SK-N-SH (cell line): ENCODE data around the gene SGCA. TPM values are rescaled to one million over a fixed set of nuclear protein-coding genes. Genes with fewer than 3 reads are reported as not detected.

Source experiments
- CTCF ChIA-PET: fragments of 300-600, 350-600 bp; formaldehyde crosslinking; extraction: SDS; loops from one replicate; lab custom pipeline; 2021; lab: Yijun Ruan, JAX
- POLR2A ChIA-PET: fragments of 350-600 bp; sonication (Branson Sonifier 250); formaldehyde crosslinking; extraction: SDS; loops from one replicate; lab custom pipeline; 2020; ENCODE audit warnings: antibody characterized with exemption, inconsistent platforms; lab: Yijun Ruan, JAX
- DNase-seq: peaks from one replicate; pipeline ENCODE4 v3.0.0; 2012
- H2AFZ ChIP-seq: fragments of 200-600 bp; sonication (generic); 2 replicates; pipeline ENCODE4 v1.8.1; 2016; ENCODE audit warnings: antibody characterized with exemption, mild to moderate bottlenecking, low read depth
- H3F3A ChIP-seq: fragments of 200-600 bp; sonication (generic); replicated peaks from 2 replicates; pipeline ENCODE3; 2016; ENCODE audit warnings: antibody characterized with exemption, mild to moderate bottlenecking; ENCODE audit not compliant: insufficient read depth
- H3K27ac ChIP-seq, 2 experiments: fragments of 200-500 bp in 1 of 2; fragments of 200-600 bp in 1 of 2; sonication (Bioruptor generic) in 1 of 2; sonication (generic), shearing (Covaris generic) in 1 of 2; 2 replicates each; pipeline versions ENCODE4 v1.5.1 to v1.6.1; 2014 to 2016; ENCODE audit warnings: low read depth in 2 of 2, inconsistent platforms in 1 of 2, low read length in 1 of 2, mild to moderate bottlenecking in 1 of 2, mixed read lengths in 1 of 2
- H3K27me3 ChIP-seq: fragments of 200-600 bp; sonication (generic), shearing (Covaris generic); 2 replicates; pipeline ENCODE4 v1.6.1; 2016; ENCODE audit warnings: mixed run types; ENCODE audit not compliant: insufficient read depth
- H3K36me3 ChIP-seq, 2 experiments: fragments of 200-500 bp in 1 of 2; fragments of 200-600 bp in 1 of 2; sonication (Bioruptor generic) in 1 of 2; sonication (generic) in 1 of 2; replicated peaks in 1 of 2; 2 replicates each; pipeline versions ENCODE3 to v1.5.1; 2014 to 2016; ENCODE audit warnings: low read length in 1 of 2, mild to moderate bottlenecking in 1 of 2; ENCODE audit not compliant: insufficient read depth in 2 of 2, control insufficient read depth in 1 of 2
- H3K4me1 ChIP-seq, 2 experiments: fragments of 200-500 bp in 1 of 2; fragments of 200-600 bp in 1 of 2; sonication (Bioruptor generic) in 1 of 2; sonication (generic), shearing (Covaris generic) in 1 of 2; 2 replicates each; pipeline versions ENCODE4 v1.5.1 to v1.6.1; 2014 to 2016; ENCODE audit warnings: low read depth in 1 of 2, low read length in 1 of 2, mixed run types in 1 of 2; ENCODE audit not compliant: insufficient read depth in 2 of 2, control insufficient read depth in 1 of 2
- H3K4me2 ChIP-seq: fragments of 200-600 bp; sonication (generic), shearing (Covaris generic); 2 replicates; pipeline ENCODE4 v1.6.1; 2017; ENCODE audit warnings: mixed run types
- H3K4me3 ChIP-seq, 2 experiments: fragments of 200-500 bp in 1 of 2; fragments of 200-600 bp in 1 of 2; sonication (Bioruptor generic) in 1 of 2; sonication (generic), shearing (Covaris generic) in 1 of 2; 2 replicates each; pipeline versions ENCODE4 v1.5.1 to v1.8.1; 2014 to 2016; ENCODE audit warnings: low read depth in 2 of 2, inconsistent platforms in 1 of 2, low read length in 1 of 2, mild to moderate bottlenecking in 1 of 2, mixed read lengths in 1 of 2, moderate library complexity in 1 of 2
- H3K79me2 ChIP-seq: fragments of 200-600 bp; sonication (generic); 2 replicates; pipeline ENCODE4 v1.8.1; 2017; ENCODE audit warnings: mild to moderate bottlenecking; ENCODE audit not compliant: insufficient read depth
- H3K9ac ChIP-seq: fragments of 200-600 bp; sonication (generic); 2 replicates; pipeline ENCODE4 v1.6.1; 2017; ENCODE audit warnings: mixed run types
- H3K9me2 ChIP-seq: fragments of 200-600 bp; sonication (generic); 2 replicates; pipeline ENCODE4 v1.6.1; 2017; ENCODE audit warnings: mixed run types
- H3K9me3 ChIP-seq: fragments of 200-600 bp; sonication (generic); 2 replicates; pipeline ENCODE4 v1.6.1; 2017; ENCODE audit warnings: mixed run types, mild to moderate bottlenecking, moderate library complexity
- H4K20me1 ChIP-seq: fragments of 200-600 bp; sonication (generic); 2 replicates; pipeline ENCODE4 v1.6.1; 2017; ENCODE audit warnings: mild to moderate bottlenecking, mixed run types; ENCODE audit not compliant: insufficient read depth
- CHD2 ChIP-seq: fragments of 150-350 bp; IDR thresholded peaks from 2 replicates; pipeline ENCODE4 v1.6.1; 2018; ENCODE audit warnings: low read length; ENCODE audit not compliant: partially characterized antibody
- EP300 ChIP-seq, 2 experiments: IDR thresholded peaks; 2 replicates each; pipeline versions ENCODE4 v1.4.0 to v1.6.1; 2012; ENCODE audit warnings: borderline replicate concordance in 1 of 2, low read depth in 1 of 2, low read length in 1 of 2
- FOSL2 ChIP-seq: IDR thresholded peaks from 2 replicates; pipeline ENCODE4 v1.4.0; 2012; ENCODE audit warnings: low read depth, mild to moderate bottlenecking, moderate library complexity, borderline replicate concordance
- GABPA ChIP-seq: IDR thresholded peaks from 2 replicates; pipeline ENCODE4 v1.4.0; 2012; ENCODE audit warnings: low read depth, mild to moderate bottlenecking
- IRF3 ChIP-seq: fragments of 150-350 bp; IDR thresholded peaks from 2 replicates; pipeline ENCODE4 v1.6.1; 2016; ENCODE audit warnings: mild to moderate bottlenecking, low read depth, low read length
- JUND ChIP-seq: IDR thresholded peaks from 2 replicates; pipeline ENCODE4 v1.4.0; 2012
- MEF2A ChIP-seq: IDR thresholded peaks from 2 replicates; pipeline ENCODE4 v1.4.0; 2012; ENCODE audit warnings: low read depth, borderline replicate concordance
- NFIC ChIP-seq: IDR thresholded peaks from 2 replicates; pipeline ENCODE4 v1.4.0; 2012; ENCODE audit warnings: borderline replicate concordance
- REST ChIP-seq: IDR thresholded peaks from 2 replicates; pipeline ENCODE4 v1.6.1; 2012; ENCODE audit warnings: mild to moderate bottlenecking, low read depth, low read length, moderate library complexity
- RFX5 ChIP-seq: IDR thresholded peaks from 2 replicates; pipeline ENCODE4 v1.6.1; 2012; ENCODE audit warnings: mild to moderate bottlenecking, improper control_type of control experiment, low read length
- SIN3A ChIP-seq: IDR thresholded peaks from 2 replicates; pipeline ENCODE4 v1.6.1; 2012; ENCODE audit warnings: low read depth, mild to moderate bottlenecking, low read length, moderate library complexity, borderline replicate concordance
- TCF12 ChIP-seq: IDR thresholded peaks from 2 replicates; pipeline ENCODE4 v1.4.0; 2012
- YY1 ChIP-seq: IDR thresholded peaks from 2 replicates; pipeline ENCODE4 v1.4.0; 2012; ENCODE audit warnings: low read depth, mild to moderate bottlenecking
- ZBTB33 ChIP-seq: IDR thresholded peaks from 2 replicates; pipeline ENCODE4 v1.4.0; 2012; ENCODE audit warnings: low read depth, borderline replicate concordance
- WGBS: methylation state at CpG from one replicate; pipeline ENCODE4 v1.1.6; 2017; ENCODE audit warnings: low lambda C conversion rate; 5-methylcytosine and 5-hydroxymethylcytosine counted together
- polyA plus RNA-seq, 3 experiments: library from polyadenylated mRNA; depleted of rRNA; stranded (reverse); fragments of >200 nt; gene quantifications; 2 replicates each; pipeline ENCODE4 v1.2.3, GENCODE V29; 2012

Gene SGCA
- polyA plus RNA-seq, 1 of the 3 experiments (the other 2 are of a cell fraction) = not detected

GRCh38 chr17:50150354-50151040 lies 15.3 kb upstream of the SGCA start, which contains the start of gene PPP1R9B:
PPP1R9B (minus strand) TSS chr17:50150677; CDS start chr17:50150513, 164 bp downstream.
- H3K79me2 ChIP-seq = peaks cover 53% of the 10 kb centered on the region
- peak within 1 kb of the TSS; percentile 37; the same call in 1 of the 2 replicates for H2AFZ ChIP-seq
- ChIA-PET CTCF (interaction anchor here (0.9 to 12.8 kb wide), 19 partner anchors 11 to 148 kb away, joined by 3 to 169 read pairs (median 5); partner anchors contain the start of genes COL1A1 and SAMD14), POLR2A (interaction anchor here (0.8 to 2.5 kb wide), 7 partner anchors 9 to 56 kb away, joined by 3 to 30 read pairs (median 4); partner anchors contain the start of gene PDK2)
- peak within 1 kb of the TSS; percentile 74 to 98 for H3K27ac ChIP-seq
- peaks cover 38% of the 10 kb centered on the region for H4K20me1 ChIP-seq
- H3K36me3 ChIP-seq = peaks cover 4 to 11% of the 10 kb centered on the region in 2 experiments
- peak within 1 kb of the TSS; percentile 97 for H3K4me2 ChIP-seq
- no peaks in the 10 kb centered on the region for H3K9me2 ChIP-seq
- TF ChIP-seq TCF12 (no peak), EP300 (IDR thresholded peaks at IDR 0.05; ENCODE audit: borderline replicate concordance in 1 of 2, low read depth in 1 of 2, low read length in 1 of 2) (no peak), IRF3 (no peak), YY1 (no peak), FOSL2 (no peak), RFX5 (no peak), GABPA (no peak), ZBTB33 (no peak), CHD2 (no peak)
- DNase-seq = peak; percentile 62
- H3K27me3 ChIP-seq = no peaks in the 10 kb centered on the region
- H3K9me3 ChIP-seq = no peaks in the 10 kb centered on the region
- H3K9ac ChIP-seq = peak within 1 kb of the TSS; percentile 92
- WGBS = 2% methylated on average over 37 of the region's 69 CpGs
- H3F3A ChIP-seq = peaks cover 26% of the 10 kb centered on the region
- peak within 1 kb of the TSS; percentile 66 to 81 for H3K4me3 ChIP-seq
- H3K4me1 ChIP-seq = peaks cover 38 to 65% of the 10 kb centered on the region in 2 experiments; a peak in 3 of 4 replicates

GRCh38 chr17:50151041-50151936 lies 14.5 kb upstream of the SGCA start:
- ChIA-PET CTCF (interaction anchor here (0.8 to 12.8 kb wide), 29 partner anchors 10 to 321 kb away, joined by 3 to 169 read pairs (median 7); partner anchors contain the start of genes COL1A1, ITGA3, PDK2 and SAMD14), POLR2A (interaction anchor here (0.5 to 2.5 kb wide), 12 partner anchors 8 to 206 kb away, joined by 3 to 30 read pairs (median 4); partner anchors contain the start of gene PDK2)
- Histone ChIP-seq H3K4me1 (peaks cover 39 to 60% of the 10 kb centered on the region in 2 experiments; a peak in 3 of 4 replicates), H3K27me3 (no peaks in the 10 kb centered on the region), H3K9ac (peak overlapping the region; percentile 92; the same call in 1 of the 2 replicates), H4K20me1 (peaks cover 30% of the 10 kb centered on the region), H3K9me3 (no peaks in the 10 kb centered on the region), H3K27ac (peak overlapping the region; percentile 74 to 98), H3K79me2 (peaks cover 45% of the 10 kb centered on the region), H2AFZ (peak overlapping the region; percentile 37; the same call in 1 of the 2 replicates), H3K9me2 (no peaks in the 10 kb centered on the region), H3K4me3 (peak overlapping the region; percentile 66 to 81), H3F3A (peaks cover 27% of the 10 kb centered on the region), H3K36me3 (peaks cover 0 to 11% of the 10 kb centered on the region in 2 experiments), H3K4me2 (peak overlapping the region; percentile 97)
- WGBS = under 1% methylated on average over 28 of the region's 40 CpGs
- peak; percentile 99 for DNase-seq
- peak; percentile 72 for TF ChIP-seq REST
- peak; percentile 91; the same call in 1 of the 2 replicates for TF ChIP-seq SIN3A
- TF ChIP-seq JUND = no peak
- TF ChIP-seq MEF2A = no peak
- no peak for TF ChIP-seq FOSL2
- no peak for TF ChIP-seq IRF3
- peak; percentile 32; the same call in 1 of the 2 replicates for TF ChIP-seq NFIC
